Measurements from ENCODE around the gene MRPL30. TPM values are rescaled to one million over a fixed set of nuclear protein-coding genes. Genes with fewer than 3 reads are reported as not detected.
A peak's percentile ranks its signal among the peaks of the same experiment; 100 is the strongest.
"Not testable (repeated sequence)": the region's sequence is repeated elsewhere in the genome, so short reads cannot be mapped to it uniquely, and the experiment has no call there.

The MRPL30 gene
- total RNA-seq, 6 donors from 2014 or later, result 9.4 to 44.5 (median 17.0) TPM

DNA sequence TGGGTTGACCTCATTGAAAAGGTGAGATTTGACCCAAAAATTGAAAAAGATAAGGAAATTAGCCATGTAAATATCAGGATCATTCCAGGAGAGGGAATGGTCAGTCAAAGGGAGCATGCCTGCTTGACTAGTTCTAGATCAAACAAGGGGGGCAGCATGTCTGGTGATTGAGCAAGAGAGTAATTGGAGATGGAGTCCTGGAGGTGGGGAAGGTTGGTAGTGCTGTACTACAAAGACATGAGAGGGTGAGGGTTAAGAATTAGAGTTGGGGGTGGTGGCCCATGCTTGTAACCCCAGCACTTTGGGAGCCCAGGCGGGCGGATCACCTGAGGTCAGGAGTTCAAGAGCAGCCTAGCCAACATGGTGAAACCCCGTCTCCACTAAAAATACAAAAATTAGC is 2.0 kb downstream of the MRPL30 start:
- TF ChIP-seq POLR2AphosphoS5 (IDR thresholded peaks at IDR 0.05) (no peak), POLR2A (IDR thresholded peaks at IDR 0.05) (no peak), EP300 (IDR thresholded peaks at IDR 0.05) (no peak), CTCF (IDR thresholded peaks at IDR 0.05) (no peak)
- Histone ChIP-seq H3K27me3 (no peaks in the 10 kb centered on the region), H3K9me3 (no peaks in the 10 kb centered on the region), H3K4me1 (peaks cover 31 to 40% (median 35%) of the 10 kb centered on the region in 4 donors), H3K4me3 (no peak overlapping the region), H3K36me3 (peaks cover 0 to 8% (median 0%) of the 10 kb centered on the region in 4 donors), H3K27ac (no peak overlapping the region)
- peak in 1 of 2 donors; percentile 33 for DNase-seq
- WGBS, 2 donors, result 77 to 82% methylated on average over 3 of the region's 3 CpGs
- no peak for ATAC-seq (ENCODE audit: low FRiP score in 2 of 2)

- H3K27ac ChIP-seq, result no peak overlapping the region
- peaks cover 20 to 27% (median 23%) of the 10 kb centered on the region in 4 donors for H3K4me1 ChIP-seq
- TF ChIP-seq POLR2AphosphoS5 (IDR thresholded peaks at IDR 0.05) (no peak), POLR2A (IDR thresholded peaks at IDR 0.05) (no peak), EP300 (IDR thresholded peaks at IDR 0.05) (no peak), CTCF (IDR thresholded peaks at IDR 0.05) (no peak)
- H3K4me3 ChIP-seq, result no peak overlapping the region
- no peaks in the 10 kb centered on the region for H3K9me3 ChIP-seq
- H3K36me3 ChIP-seq, result peaks cover 0 to 19% (median 10%) of the 10 kb centered on the region in 4 donors
- no peaks in the 10 kb centered on the region for H3K27me3 ChIP-seq
- no peak for DNase-seq
- 72 to 97% methylated on average over 6 of the region's 6 CpGs for WGBS, 2 donors
- no peak for ATAC-seq (ENCODE audit: low FRiP score in 2 of 2)
Measured at GRCh38 chr2:99184811-99185210, 3.8 kb downstream of the MRPL30 start.

DNA sequence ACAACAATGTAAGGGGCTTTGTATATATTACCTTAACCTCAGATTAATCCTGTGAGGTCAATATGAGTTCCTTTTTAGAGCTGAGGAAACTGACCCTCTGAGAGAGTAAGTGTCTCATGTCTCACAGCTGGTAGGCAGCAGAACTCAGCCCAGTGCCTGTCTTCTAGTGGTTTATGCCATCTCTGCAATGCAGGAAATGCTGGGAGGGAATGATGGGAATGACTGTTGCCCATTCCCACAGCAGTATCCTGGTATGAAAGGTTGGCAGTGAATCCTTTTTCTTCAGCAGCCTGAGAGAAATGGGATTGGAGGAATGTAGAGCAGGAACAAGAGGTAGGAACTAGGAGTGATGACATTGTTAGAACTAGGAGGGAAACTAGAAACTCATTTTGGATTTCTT is 6.0 kb downstream of the MRPL30 start:
- no peaks in the 10 kb centered on the region for H3K27me3 ChIP-seq

DNA sequence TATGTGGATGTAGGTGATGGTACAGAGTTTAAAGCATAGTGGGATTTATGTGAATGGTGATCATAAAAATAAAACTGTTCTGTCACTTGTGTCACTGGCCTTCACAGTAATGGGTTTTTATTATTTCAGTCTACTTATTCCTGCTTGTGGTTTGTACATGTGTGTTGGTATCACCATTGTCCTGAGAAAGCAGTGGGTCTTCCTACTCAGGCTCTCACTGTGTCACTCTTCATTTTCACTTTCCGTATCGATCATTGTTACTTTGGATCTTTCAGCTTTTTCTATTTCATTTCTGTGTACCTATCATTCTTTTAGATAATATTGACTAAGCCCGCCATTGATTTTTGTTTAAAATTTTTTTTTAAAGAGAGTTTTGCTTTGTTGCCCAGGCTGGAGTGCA is 7.4 kb downstream of the MRPL30 start:
- Histone ChIP-seq H3K27ac (no peak overlapping the region), H3K27me3 (no peaks in the 10 kb centered on the region), H3K36me3 (peaks cover 0 to 49% (median 24%) of the 10 kb centered on the region in 4 donors), H3K4me1 (peaks cover 0 to under 1% (median 0%) of the 10 kb centered on the region in 4 donors), H3K9me3 (no peaks in the 10 kb centered on the region), H3K4me3 (no peak overlapping the region)
- TF ChIP-seq EP300 (IDR thresholded peaks at IDR 0.05), result no peak
- no peak for TF ChIP-seq POLR2AphosphoS5 (IDR thresholded peaks at IDR 0.05)
- TF ChIP-seq CTCF (IDR thresholded peaks at IDR 0.05), result no peak
- no peak for TF ChIP-seq POLR2A (IDR thresholded peaks at IDR 0.05)
- ATAC-seq (ENCODE audit: low FRiP score in 2 of 2), result no peak
- no peak for DNase-seq
- 95 to 97% methylated on average over 3 of the region's 3 CpGs for WGBS, 2 donors

More for the DNA sequence above, 6.0 kb downstream of the MRPL30 start:
- ATAC-seq (ENCODE audit: low FRiP score in 2 of 2) (no peak), DNase-seq (no peak)
- Histone ChIP-seq H3K36me3 (peaks cover 0 to 37% (median 20%) of the 10 kb centered on the region in 4 donors), H3K4me3 (no peak overlapping the region), H3K27ac (no peak overlapping the region), H3K4me1 (peaks cover 9 to 13% (median 13%) of the 10 kb centered on the region in 4 donors), H3K9me3 (no peaks in the 10 kb centered on the region)
- TF ChIP-seq POLR2A (IDR thresholded peaks at IDR 0.05) (no peak), CTCF (IDR thresholded peaks at IDR 0.05) (no peak), POLR2AphosphoS5 (IDR thresholded peaks at IDR 0.05) (no peak), EP300 (IDR thresholded peaks at IDR 0.05) (no peak)

DNA sequence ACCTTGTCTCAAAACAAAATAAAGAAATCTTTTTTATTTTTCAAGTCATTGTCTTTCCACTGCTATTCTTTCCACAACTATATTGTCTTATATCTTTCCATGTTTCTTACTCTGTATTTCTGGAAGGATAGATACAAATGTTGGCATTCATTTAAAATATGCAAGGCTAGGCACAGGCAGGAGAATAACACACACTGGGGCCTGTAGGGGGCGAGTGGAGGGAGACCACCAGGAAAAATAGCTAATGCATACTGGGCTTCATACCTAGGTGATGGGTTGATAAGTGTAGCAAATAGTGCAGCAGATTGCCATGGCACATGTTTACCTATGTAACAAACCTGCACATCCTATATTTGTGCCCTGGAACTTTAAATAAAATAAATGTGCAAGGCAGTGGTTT is 9.6 kb downstream of the MRPL30 start:
- no peaks in the 10 kb centered on the region for H3K4me1 ChIP-seq
- H3K4me3 ChIP-seq, result no peak overlapping the region
- H3K27me3 ChIP-seq, result no peaks in the 10 kb centered on the region
- H3K27ac ChIP-seq, result no peak overlapping the region
- 79 to 92% methylated on average over 1 of the region's 1 CpG for WGBS, 2 donors
- ATAC-seq (ENCODE audit: low FRiP score in 2 of 2), result no peak
- H3K36me3 ChIP-seq, result peaks cover 7 to 70% (median 30%) of the 10 kb centered on the region in 4 donors
- no peaks in the 10 kb centered on the region for H3K9me3 ChIP-seq
- DNase-seq, result no peak
- TF ChIP-seq POLR2A (IDR thresholded peaks at IDR 0.05) (no peak), CTCF (IDR thresholded peaks at IDR 0.05) (no peak), POLR2AphosphoS5 (IDR thresholded peaks at IDR 0.05) (no peak), EP300 (IDR thresholded peaks at IDR 0.05) (no peak)

DNA sequence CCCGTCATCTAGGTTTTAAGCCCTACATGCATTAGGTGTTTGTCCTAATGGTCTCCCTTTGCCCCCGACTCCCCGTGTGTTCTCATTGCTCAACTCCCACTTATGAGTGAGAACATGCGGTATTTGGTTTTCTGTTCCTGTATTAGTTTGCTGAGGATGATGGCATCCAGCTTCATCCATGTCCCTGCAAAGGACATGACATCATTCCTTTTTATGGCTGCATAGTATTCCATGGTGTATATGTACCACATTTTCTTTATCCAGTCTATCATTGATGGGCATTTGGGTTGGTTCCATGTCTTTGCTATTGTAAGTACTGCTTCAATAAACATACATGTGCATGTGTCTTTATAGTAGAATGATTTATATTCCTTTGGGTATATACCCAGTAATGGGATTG is 11.4 kb downstream of the MRPL30 start:
- peaks cover 17 to 80% (median 48%) of the 10 kb centered on the region in 4 donors for H3K36me3 ChIP-seq
- H3K4me1 ChIP-seq; H3K27me3 ChIP-seq; H3K27ac ChIP-seq; DNase-seq; H3K4me3 ChIP-seq; ATAC-seq (ENCODE audit: low FRiP score in 2 of 2); H3K9me3 ChIP-seq: not testable (repeated sequence)
- WGBS, 2 donors, result 98% methylated on average over 4 of the region's 4 CpGs
